ENCODE results near the gene RPH3AL.

DNA sequence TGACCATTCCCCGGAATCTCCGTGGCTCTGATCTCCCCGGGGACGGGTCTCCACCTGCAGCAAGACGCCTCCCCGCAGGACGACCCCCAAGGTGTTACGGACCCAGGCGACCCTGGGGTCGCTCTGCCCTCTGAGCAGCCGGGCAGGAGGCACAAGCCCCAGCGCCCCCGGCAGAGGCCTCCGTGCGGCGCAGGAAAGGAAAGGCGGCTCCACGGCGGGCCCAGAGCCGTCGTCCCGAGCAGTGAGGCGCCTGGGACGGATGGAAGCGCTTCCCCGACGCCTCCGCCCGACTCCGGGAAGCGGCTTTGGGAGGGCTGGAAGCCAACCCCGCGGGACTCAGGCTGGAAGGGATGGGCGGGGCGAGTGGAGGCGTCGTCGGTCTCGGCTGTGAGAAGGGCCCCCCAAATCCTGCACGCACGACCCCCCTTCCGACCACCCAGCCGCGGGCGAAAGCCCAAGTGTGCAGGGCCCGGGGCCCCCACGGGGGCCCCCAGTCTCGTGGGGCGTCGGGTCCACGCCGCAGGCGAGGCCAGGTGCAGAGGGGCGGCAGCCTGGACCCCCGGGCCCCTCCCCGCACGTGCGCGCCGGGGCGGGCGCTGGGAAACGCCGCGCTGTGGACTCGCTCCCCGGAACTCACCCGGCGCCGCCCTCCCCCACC is 32.7 kb upstream of the RPH3AL start:
- TF ChIP-seq TAF1 (IDR thresholded peaks at IDR 0.05; ENCODE audit: borderline replicate concordance, low read depth, low read length) (no peak), POLR2A (IDR thresholded peaks at IDR 0.05; ENCODE audit: low read depth, low read length) (no peak), POLR2AphosphoS5 (IDR thresholded peaks at IDR 0.05; ENCODE audit: low read depth, low read length) (no peak)

Measured in GM12892 (cell line).